GM19351 (cell line): ENCODE measurements around the gene ZGPAT.

Experiments used
- ATAC-seq: cut with Tn5 transposase; IDR thresholded peaks from one replicate; pipeline ENCODE4 v1.9.1; 2021; ENCODE audit warnings: mild to moderate bottlenecking, moderate library complexity; ENCODE audit not compliant: unreplicated experiment

Gene ZGPAT

GRCh38 chr20:63678071-63678470, 29.8 kb upstream of the ZGPAT start:
- ATAC-seq = no peak

GRCh38 chr20:63678667-63679465, 29.0 kb upstream of the ZGPAT start:
- no peak for ATAC-seq

GRCh38 chr20:63679799-63680305, 28.0 kb upstream of the ZGPAT start:
- ATAC-seq = no peak

- no peak for ATAC-seq
Measured at GRCh38 chr20:63680427-63680826, 27.4 kb upstream of the ZGPAT start.

GRCh38 chr20:63680857-63681608, 26.8 kb upstream of the ZGPAT start:
- no peak for ATAC-seq

- no peak for ATAC-seq
Measured at GRCh38 chr20:63681609-63682142, 26.2 kb upstream of the ZGPAT start.

GRCh38 chr20:63682384-63683139, 25.3 kb upstream of the ZGPAT start:
- ATAC-seq = no peak

GRCh38 chr20:63685269-63686026, 22.4 kb upstream of the ZGPAT start:
- ATAC-seq = no peak

GRCh38 chr20:63686094-63686491, 21.7 kb upstream of the ZGPAT start:
- no peak for ATAC-seq

- ATAC-seq = no peak
Measured at GRCh38 chr20:63686492-63687321, 21.1 kb upstream of the ZGPAT start.

- no peak for ATAC-seq
Measured at GRCh38 chr20:63687419-63688178, 20.2 kb upstream of the ZGPAT start.

- ATAC-seq = no peak
Measured at GRCh38 chr20:63688228-63689045, 19.4 kb upstream of the ZGPAT start.

GRCh38 chr20:63689046-63690002, 18.5 kb upstream of the ZGPAT start:
- ATAC-seq = no peak

- ATAC-seq = no peak
Measured at GRCh38 chr20:63690003-63690897, 17.6 kb upstream of the ZGPAT start.

- no peak for ATAC-seq
Measured at GRCh38 chr20:63690898-63691710, 16.7 kb upstream of the ZGPAT start.
